Measurements from ENCODE around the gene EMC9.

EMC9 gene

DNA sequence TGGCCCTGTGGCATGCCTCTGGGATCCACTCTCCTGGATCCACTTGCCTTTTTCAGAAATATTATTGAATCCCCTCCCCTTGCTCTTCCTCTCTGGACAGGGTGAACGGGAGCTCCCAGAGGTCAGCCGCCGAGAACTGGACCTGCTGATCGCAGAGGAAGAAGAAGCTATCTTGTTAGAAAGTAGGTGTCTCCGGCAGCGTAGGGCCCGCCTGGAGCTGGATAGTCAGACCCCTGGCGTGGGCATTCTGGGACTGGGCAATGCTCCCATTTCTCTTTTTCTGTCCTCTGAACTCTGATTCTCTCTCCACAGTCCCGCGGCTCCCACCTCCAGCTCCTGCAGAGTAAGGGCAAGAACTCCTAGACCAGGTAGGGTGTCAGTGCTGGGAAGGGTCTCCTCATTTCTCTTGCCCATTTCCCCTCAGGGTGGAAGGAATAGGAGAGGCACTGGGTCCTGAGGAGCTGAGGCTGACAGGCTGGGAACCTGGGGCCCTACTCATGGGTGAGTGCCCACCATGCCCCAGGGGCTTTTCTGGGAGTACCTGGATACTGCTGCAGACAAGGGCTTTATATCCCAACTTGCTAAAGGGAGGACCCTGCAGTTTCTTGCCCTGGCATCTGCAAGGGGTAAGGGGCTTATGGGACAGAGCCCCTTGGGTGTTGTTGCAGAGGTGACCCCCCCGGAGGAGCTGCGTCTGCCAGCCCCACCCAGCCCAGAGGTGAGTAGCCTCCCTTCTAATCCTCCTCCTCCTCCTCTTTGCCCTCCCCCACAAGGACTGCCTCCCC is 35.8 kb upstream of the EMC9 start:
- no peak for DNase-seq

DNA sequence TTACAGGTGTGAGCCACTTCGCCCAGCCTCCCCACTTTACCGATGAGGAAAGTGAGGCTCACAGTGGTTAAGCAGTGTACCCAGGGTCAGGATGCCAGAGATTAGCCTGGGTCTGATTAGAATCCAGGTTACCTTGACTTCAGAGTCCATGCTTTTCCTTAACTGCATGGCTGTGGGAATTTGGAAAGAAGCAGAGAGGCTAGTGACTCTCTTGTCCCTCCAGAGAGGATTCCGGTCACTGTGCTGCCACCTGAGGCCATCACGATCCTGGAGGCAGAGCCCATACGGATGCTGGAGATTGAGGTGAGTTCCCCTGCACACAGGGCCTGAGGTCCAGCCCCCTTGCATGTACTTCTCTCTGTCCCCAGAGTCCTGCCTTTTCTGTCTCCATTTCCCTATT is 35.2 kb upstream of the EMC9 start:
- DNase-seq = no peak

- DNase-seq = no peak
Measured at GRCh38 chr14:24172871-24173281, 31.5 kb upstream of the EMC9 start.

- DNase-seq = no peak
Measured at GRCh38 chr14:24172261-24172860, 31.0 kb upstream of the EMC9 start.

- DNase-seq = peak; percentile 94
Measured at GRCh38 chr14:24171422-24172260, 30.2 kb upstream of the EMC9 start, which contains the start of gene REC8. TSS of gene REC8 (plus strand) at chr14:24172080. CDS start at chr14:24172553, 473 bp downstream.

DNA sequence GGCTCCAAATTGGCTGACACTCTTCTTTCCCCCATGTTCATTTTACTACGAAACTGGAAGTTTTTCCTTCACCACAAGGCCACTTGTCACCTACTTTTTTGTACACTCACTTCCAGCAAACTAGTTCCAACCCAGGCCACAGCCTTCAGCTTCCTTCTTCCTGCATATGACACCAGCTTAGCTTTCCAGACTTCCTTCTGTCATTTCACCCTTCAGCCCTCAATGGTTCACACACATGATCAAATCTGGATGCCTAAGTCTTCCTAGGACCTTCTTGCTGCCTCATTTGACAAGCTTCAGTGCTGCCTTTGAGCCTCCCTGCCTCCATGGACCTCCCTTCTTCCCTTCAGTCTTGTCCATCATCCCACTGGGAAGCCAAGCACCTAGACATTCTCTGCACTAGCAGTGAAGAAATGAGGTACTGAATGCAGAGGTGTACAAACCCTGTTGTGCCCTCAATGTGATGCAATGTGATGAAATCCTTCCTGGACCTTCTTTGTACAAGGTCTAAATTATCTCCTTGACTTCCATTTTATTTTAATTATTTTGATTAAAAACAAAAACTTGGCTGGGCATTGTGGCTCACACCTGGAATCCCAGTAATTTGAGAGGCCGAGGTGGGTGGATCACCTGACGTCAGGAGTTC is 26.2 kb upstream of the EMC9 start:
- peak; percentile 57 for DNase-seq

- DNase-seq = no peak
Measured at GRCh38 chr14:24165785-24166184, 24.4 kb upstream of the EMC9 start.

DNA sequence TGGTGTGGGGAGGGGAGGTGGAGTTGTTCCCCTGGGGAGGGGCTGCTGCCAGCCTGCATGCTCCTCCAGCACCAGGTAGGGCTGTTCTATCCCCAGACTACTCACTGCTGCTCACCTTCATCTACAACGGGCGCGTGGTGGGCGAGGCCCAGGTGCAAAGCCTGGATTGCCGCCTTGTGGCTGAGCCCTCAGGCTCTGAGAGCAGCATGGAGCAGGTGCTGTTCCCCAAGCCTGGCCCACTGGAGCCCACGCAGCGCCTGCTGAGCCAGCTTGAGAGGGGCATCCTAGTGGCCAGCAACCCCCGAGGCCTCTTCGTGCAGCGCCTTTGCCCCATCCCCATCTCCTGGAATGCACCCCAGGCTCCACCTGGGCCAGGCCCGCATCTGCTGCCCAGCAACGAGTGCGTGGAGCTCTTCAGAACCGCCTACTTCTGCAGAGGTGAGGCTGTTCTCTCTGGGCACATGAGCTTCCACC is 23.2 kb upstream of the EMC9 start:
- DNase-seq = no peak

DNA sequence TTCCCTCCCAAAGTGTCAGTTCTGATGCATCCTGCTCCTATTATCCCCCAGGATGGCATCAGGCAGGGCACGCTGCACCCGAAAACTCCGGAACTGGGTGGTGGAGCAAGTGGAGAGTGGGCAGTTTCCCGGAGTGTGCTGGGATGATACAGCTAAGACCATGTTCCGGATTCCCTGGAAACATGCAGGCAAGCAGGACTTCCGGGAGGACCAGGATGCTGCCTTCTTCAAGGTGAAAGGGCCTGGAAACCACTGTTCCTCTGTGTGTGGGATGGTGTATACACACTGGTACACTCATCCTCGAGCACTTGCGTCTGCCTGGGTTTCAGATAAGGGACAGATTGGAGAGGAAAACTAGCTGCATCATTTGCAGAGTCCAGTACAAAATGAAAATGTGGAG is 20.7 kb upstream of the EMC9 start:
- no peak for DNase-seq

DNA sequence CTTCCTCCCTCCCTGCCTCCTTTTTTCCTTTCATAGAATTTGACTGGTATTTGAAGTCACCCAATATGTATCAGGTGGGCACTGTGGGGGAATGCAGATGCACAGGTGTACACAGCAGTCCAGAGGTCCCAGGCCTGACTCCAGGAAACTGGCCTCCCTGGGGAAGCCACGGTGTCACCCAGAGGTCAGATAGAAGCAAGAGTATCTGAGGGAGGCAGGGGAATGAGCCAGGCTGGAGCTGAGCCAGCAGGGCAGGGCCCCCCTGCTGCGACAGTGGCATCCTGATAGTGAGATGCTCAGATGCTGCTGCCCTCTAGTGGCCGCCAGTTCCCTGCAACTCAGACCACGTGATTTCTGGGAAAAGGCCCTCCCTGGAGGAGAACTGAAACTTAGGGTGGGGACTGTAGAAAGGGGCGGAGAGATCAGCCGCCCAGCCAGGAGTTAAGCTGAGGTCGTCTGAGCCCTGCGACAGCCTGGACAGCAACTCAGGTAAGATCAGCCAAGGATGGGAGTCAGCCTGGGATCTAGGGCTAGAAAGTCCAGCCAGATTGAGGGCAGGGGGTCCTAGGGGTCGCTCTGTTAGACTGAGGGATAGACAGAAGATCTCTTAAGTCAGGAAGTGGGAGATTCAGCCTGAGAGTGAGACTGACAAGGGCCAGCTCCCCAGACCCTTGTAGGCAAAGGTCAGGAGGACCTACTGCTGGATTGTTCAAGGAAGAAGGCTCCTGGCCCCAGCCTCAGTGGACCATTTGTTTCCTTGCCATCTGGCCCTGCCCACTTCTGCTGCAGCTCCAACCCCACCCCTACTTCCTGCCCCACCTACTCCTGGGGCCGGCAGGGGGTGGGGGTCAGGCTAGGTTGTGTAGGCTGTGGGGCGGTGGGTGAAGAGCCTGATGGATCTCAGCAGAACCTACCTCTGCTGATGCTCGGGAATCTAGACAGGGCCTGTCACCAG is 19.7 kb upstream of the EMC9 start, which contains the start of gene IRF9:
IRF9 (plus strand) TSS at position 416 of the 955 bp plus-strand sequence. CDS start 880 bp downstream, outside the sequence.
- peak; percentile 98 for DNase-seq

GRCh38 chr14:24160499-24160849 is 19.1 kb upstream of the EMC9 start:
- no peak for DNase-seq

GRCh38 chr14:24159777-24160498 is 18.5 kb upstream of the EMC9 start:
- no peak for DNase-seq

GRCh38 chr14:24157331-24157730 is 15.9 kb upstream of the EMC9 start:
- DNase-seq = no peak

DNA sequence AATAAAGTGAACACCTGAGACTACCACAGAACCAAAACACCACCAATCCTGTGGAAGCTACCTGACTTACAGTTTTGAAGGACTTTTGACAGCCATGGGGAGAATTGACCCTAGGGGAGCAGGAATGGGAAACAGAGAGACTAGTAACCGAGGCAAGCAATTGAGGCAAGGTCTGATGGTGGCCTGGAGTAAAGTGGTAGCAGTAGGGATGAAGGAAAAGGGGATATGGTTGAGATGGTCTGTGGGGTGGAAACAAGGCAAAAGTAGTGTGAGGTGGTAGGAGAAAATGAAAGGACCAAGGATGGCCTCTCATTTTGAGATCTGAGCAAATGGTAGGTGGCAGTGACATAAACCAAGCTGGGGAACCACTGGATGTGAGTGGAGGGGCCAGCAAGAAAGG is 15.4 kb upstream of the EMC9 start:
- DNase-seq = no peak

DNA sequence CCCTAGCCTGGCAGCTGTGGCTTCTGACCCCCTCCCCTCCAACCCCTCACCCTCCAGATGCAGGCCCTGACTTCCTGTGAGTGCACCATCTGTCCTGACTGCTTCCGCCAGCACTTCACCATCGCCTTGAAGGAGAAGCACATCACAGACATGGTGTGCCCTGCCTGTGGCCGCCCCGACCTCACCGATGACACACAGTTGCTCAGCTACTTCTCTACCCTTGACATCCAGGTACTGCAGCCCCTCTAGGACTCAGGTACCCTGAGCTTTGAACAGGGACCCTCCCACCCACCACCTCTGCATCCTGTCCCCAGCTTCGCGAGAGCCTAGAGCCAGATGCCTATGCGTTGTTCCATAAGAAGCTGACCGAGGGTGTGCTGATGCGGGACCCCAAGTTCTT is 13.7 kb upstream of the EMC9 start:
- DNase-seq = no peak

DNA sequence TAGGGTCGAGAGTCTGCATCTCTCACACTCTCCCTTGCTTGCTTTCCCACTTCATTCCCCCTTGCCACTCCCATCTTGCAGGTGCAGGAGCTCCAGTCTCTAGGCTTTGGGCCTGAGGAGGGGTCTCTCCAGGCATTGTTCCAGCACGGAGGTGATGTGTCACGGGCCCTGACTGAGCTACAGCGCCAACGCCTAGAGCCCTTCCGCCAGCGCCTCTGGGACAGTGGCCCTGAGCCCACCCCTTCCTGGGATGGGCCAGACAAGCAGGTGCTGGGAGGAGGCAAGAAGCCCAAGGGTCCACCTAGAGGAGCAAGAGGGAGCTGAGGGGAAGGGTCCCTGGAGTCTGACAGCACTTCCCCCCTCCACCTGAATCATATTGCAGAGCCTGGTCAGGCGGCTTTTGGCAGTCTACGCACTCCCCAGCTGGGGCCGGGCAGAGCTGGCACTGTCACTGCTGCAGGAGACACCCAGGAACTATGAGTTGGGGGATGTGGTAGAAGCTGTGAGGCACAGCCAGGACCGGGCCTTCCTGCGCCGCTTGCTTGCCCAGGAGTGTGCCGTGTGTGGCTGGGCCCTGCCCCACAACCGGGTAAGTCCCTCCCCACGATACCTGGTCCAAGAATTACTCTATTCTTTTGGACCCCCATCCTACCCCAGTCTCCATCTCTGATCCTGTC is 10.2 kb upstream of the EMC9 start:
- DNase-seq = no peak

DNA sequence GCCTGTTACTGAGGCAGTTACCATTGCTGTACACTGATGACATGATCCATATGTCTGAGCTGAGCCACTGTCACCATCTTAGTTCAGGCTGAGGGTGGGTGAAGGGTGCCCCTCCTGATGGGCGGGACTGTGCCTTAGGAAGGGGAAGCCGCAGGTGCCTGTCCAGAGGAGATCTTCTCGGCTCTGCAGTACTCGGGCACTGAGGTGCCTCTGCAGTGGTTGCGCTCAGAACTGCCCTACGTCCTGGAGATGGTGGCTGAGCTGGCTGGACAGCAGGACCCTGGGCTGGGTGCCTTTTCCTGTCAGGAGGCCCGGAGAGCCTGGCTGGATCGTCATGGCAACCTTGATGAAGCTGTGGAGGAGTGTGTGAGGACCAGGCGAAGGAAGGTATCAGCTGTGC is 9.6 kb upstream of the EMC9 start:
- no peak for DNase-seq

DNA sequence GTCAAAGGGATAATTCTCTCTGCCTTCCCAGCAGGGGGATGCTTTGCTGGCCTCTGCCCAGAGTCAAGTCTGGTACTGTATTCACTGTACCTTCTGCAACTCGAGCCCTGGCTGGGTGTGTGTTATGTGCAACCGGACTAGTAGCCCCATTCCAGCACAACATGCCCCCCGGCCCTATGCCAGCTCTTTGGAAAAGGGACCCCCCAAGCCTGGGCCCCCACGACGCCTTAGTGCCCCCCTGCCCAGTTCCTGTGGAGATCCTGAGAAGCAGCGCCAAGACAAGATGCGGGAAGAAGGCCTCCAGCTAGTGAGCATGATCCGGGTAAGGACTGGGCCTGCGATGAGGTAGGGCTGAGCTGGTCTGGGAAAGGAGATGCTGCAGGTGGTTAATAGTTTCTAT is 9.2 kb upstream of the EMC9 start:
- no peak for DNase-seq

- DNase-seq = no peak
Measured at GRCh38 chr14:24150061-24150460, 8.7 kb upstream of the EMC9 start.

GRCh38 chr14:24149302-24149969 is 8.0 kb upstream of the EMC9 start:
- no peak for DNase-seq

All from OCI-M1 (cell line).